ENCODE data around the gene TLX3.

- TF ChIP-seq CTCF (IDR thresholded peaks at IDR 0.05), result no peak
- no peak for TF ChIP-seq POLR2A (IDR thresholded peaks at IDR 0.05; ENCODE audit: low read depth)
- no peak for TF ChIP-seq POLR2AphosphoS5 (IDR thresholded peaks at IDR 0.05)
Observed at GRCh38 chr5:171271798-171272197, 37.2 kb upstream of the TLX3 start.

Measured in esophagus muscularis mucosa (tissue), 3 donors.